HG02678 (cell line): ENCODE results near the gene THAP4.
"Not testable (repeated sequence)": the region's sequence is repeated elsewhere in the genome, so short reads cannot be mapped to it uniquely, and the experiment has no call there.

Experiments
- ATAC-seq: cut with Tn5 transposase; IDR thresholded peaks from one replicate; pipeline ENCODE4 v1.9.1; 2021; ENCODE audit warnings: mild to moderate bottlenecking, moderate library complexity; ENCODE audit not compliant: unreplicated experiment

The THAP4 gene

DNA sequence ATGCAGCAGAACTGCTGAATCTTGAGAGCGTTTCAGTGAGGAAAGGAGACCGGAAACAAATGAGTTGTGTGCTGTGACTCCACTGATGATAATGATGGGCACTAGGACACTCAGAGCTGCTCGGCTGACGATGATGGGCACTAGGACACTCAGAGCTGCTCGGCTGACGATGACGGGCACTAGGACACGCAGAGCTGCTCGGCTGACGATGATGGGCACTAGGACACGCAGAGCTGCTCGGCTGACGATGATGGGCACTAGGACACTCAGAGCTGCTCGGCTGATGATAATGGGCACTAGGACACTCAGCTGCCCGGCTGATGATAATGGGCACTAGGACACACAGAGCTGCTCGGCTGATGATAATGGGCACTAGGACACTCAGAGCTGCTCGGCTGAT, 47.1 kb downstream of the THAP4 start:
- not testable (repeated sequence) for ATAC-seq

DNA sequence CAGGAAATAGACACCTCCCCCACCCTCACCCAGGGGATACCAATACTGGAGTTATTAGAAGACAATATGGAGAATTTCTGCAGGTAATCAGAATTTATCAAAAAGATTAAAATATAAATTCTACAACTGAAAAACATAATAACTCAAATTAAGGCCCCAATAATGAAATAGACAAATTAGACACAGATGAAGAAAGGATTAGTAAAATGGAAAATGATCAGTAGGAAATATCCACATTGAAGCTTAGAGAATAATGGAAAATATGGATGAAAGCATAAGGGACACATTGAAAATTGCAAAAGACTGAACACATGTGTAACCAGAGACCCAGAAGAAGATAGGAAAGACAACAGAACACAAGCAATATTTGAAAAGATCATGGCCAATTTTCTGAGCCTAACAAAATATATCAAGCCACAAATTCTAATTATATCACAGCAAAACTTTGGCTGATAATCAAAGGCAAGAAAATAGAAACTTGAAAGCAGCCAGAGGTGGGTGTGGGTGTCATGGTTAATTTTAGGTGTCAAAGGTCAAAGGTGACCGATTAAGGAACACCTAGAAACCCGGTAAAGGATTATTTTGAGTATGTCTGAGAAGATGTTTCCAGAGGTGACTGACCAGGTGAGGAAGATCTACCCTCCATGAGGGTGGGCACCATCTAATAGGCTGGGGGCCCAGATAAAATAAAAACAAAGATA, 50.2 kb downstream of the THAP4 start:
- no peak for ATAC-seq

DNA sequence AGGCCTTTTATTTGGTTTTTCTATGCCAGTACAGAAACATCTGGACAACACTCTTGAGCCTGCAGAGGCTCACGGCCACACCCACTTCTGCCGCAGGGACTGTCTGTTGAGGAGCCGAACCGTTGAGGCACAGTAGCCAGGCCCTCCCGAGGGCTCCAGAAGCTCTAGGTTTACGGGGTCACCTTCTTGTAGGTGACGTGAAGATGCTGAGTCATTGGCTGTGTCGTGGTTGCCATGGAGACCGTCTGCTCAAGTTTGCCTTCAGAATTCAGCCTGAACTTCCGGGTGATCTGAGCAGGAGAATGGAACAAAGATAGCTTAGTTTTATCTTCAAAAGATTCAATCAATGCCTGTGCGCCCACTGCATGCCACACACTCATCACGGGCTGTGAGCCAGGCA, 52.5 kb downstream of the THAP4 start:
- ATAC-seq = no peak

DNA sequence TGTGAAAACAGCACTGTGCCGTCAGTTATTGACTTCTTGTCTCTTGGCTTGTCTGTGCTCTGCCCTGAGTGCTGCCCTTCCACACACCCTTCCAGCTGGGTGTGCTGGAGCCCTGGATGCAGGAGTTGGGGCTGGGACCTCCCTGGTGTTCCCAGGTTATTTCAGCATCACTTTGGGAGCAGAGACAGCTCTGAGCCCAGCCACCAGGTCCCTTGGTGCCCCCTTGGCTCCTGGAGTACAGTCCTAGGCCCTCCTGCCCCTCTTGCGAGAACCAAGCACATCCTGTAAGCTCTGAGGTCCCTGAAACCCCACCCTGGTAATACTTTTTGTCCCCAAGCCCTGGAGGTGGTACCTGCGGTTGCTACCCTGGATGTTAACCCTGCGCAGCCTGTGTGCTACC, 54.2 kb downstream of the THAP4 start:
- no peak for ATAC-seq

DNA sequence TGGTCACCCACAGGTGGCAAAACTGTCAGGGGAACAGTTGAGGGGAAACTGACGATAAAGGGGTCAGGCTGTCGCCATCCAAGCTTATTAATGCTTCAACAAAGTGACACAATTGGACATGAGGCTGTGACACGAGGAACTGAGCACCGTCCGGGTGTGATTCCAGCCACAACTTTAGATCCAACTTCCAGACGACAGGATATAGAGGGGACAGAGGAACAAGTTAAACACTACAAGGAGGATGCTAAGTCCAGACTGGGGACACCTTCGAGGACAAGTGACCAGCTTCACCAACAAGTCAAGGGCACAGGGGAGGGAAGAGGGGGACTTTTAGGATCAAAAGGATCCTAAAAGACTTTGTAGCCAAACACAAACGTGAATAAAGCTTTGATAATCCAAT, 54.6 kb downstream of the THAP4 start:
- ATAC-seq = no peak

DNA sequence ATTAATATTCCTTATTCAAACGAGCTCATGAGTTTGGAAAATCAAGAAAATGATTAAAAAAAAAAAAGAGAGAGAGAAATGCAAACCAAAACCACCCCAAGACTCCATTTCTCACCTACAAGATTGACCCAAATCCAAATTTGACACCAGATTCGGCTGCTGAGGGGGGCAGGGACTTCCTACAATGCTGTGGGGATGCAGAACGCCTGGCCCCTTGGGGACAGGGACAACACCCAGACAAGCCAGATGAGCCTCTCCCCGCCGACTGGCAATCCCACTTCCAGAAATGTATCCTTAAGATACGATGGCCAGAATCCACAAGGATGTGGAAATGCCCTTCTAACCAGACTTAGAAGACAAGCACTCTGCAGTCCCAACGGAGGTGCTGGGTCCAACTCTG, 57.7 kb downstream of the THAP4 start:
- no peak for ATAC-seq

DNA sequence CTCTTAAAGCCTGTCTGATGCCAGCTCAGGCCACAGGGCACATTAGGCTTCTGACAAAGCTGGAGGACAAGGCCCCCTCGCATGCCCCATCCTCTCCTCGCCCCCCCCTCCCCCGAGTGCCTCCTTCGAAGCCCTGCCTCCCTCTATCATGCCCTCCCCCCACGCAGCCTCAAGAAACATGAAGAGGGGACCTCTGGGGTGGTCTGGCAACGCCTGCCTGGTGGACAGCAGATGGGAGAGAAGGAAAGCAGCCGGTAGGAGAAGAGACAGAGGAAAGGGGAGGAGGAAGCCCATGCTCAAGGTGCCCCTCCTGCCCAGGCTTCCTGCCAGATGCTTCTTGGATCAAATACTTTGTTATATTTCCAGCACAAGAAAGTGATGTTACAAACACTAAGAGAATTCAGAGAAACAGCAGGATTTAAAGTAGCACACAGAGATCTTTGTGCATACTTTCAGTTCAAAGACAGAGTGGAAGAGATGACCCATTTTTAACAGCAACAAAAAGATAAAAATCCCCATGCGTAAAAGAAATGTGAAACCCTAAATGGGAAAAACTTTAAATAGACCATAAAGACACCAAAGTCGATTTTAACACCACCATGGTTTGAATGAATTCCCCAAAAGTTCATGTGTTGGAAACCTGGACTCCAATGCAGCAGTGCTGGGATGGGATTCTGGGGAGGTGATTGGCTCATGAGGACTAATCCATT, 59.4 kb downstream of the THAP4 start:
- no peak for ATAC-seq

DNA sequence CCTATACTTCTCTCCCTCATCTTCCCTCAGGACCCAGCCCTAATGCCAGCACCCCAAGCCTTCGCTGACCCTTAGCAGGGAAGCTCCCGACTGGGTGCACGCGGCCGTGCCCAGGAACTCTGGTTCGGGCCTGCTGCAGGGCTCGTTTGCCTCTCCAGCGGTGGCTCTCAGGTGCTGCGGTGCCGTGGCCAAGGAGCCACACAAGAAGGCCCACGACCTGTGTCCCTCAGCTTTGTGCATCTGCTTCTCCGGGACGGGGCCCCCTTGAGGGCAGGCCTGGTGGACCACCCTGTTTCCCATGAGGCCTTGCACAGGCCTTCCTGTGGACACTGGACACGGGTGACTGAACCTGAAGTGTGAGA, 60.7 kb downstream of the THAP4 start:
- ATAC-seq = no peak

DNA sequence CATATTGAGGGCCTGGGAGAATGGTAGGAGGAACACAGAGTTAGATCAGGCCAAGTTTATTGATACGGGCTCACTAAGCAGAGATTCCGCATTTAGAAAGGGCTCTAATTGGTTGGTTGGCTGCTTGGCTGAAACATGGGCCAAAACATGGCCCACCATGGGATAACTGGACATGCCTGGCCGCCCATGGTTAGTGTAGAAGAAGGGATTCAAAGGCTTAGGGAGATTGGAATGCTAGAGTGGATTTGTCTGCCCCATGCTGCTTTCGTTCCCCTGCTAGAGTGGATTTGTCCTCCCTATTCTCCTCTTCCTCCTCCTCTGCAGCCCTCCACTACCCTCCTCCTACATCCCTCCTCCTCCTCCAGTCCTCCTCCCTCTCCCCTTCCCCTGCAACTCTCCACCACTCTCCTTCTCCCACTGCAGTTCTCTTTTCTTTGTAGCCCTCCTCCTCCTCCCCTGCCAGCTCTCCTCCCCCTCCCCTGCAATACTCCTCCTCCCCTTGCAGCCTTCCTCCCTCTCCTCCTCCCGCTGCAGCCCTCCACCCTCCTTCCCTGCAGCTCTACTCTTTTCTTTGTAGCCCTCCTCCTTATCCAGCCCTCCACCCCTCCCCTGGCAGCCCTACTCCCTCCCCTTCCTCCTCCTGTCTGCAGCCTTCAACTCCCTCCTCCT, 61.2 kb downstream of the THAP4 start:
- no peak for ATAC-seq

DNA sequence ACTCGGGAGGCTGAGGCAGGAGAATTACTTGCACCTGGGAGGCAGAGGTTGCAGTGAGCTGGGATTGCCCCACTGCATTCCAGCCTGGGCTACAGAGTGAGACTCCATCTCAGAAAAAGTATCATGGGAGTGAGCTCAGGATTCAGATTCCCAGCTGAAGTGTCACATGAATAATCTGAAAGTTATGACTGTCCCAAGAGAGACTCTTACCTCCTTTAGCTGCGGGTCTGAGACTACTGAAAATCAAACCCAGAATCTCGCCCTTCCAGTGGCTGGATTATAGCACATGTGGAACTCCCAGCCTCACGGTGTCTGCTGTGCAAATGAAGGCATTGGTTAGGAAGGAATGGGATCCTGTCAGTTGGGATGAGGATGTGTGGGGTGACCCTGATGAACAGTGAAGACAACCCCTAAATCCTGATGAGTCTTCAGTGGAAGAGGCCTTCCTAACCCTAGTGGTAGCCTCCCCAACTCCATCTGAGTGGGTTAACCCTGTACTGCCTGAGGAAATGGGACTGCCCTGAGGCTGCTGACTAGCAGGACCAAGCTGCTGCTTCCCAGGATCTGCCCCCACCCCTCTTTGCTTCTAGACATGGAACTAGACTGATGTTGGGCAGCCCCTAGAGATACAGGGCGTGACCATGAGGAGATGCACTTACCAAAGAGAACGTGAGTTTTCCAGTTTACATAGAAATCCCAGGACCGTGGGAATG, 61.9 kb downstream of the THAP4 start:
- ATAC-seq = no peak

DNA sequence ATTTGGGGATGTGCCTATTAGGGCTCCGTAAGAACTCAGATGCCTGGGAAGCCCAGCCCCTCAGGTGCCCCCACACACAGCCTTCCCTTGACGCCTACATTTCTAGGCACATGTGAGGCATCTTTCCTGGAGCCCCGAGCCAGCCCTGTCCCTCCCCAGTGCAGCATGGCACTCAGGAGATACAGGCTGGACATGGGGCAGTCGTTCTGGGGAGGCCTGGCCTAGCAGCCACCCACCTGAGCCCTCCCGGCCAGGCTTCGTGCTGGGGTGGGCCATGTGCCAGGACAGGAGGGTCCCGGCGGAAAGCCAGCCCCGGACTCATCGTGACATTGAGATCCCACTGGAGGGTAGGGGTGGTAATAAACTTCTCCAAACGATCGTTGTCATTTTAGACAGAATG, 63.2 kb downstream of the THAP4 start:
- no peak for ATAC-seq

DNA sequence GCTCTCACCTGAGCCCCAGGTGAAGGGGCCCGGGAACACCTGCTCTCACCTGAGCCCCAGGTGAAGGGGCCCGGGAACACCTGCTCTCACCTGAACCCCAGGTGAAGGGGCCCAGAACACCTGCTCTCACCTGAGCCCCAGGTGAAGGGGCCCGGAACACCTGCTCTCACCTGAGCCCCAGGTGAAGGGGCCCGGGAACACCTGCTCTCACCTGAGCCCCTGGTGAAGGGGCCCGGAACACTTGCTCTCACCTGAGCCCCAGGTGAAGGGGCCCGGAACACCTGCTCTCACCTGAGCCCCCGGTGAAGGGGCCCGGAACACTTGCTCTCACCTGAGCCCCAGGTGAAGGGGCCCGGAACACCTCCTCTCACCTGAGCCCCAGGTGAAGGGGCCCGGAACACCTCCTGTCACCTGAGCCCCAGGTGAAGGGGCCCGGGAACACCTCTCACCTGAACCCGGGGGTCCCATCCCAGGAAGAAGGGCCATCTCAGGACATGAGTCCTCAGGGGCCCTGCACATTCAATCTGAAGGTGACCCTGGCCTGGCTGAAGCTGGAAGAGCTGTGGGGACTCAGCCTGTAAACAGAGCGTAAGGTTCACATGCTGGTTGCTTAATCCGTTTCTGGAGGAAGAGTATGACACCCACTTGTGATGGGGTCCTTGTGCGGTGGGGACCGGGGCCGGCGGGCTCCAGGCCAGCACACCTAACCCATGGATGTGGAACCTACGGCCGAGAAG, 63.9 kb downstream of the THAP4 start:
- ATAC-seq = not testable (repeated sequence)

DNA sequence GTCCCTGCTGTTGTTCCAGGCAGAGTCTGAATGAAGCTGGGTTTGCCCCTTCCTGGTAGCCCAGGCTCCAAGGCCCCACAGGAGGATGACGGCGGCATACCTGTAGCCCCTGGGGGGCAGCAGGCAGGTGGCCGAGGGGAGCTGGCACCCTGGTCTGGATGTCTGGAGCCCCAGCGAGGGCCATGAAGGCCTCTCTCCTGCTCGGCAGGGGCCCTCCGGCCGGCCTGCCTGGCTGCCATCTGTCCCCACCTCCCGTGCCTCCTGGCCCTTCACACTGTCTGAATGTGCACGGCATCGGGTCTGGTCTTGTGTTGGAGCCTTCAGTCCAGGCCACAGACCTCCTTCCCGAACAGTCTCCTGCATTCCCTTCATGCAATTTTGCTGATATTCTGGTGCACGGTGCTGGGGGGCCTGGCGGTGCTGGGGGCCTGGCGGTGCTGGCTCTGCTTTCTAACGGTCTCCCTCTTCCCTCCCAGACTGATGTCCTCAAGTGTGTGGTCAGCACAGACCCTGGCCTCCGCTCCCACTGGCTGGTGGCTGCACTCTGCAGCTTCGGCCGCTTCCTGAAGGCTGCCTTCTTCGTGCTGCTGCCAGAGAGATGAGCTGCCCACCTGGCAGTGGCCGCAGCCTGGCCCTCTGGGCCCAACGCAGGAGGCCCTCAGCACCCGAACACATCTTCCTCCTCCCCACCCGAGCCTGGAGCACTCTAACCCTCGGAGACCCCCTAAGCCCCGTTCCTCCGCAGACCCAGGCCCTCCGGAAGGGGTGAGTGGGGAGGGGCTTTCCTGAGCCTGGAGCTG, 64.9 kb downstream of the THAP4 start:
- ATAC-seq = no peak

DNA sequence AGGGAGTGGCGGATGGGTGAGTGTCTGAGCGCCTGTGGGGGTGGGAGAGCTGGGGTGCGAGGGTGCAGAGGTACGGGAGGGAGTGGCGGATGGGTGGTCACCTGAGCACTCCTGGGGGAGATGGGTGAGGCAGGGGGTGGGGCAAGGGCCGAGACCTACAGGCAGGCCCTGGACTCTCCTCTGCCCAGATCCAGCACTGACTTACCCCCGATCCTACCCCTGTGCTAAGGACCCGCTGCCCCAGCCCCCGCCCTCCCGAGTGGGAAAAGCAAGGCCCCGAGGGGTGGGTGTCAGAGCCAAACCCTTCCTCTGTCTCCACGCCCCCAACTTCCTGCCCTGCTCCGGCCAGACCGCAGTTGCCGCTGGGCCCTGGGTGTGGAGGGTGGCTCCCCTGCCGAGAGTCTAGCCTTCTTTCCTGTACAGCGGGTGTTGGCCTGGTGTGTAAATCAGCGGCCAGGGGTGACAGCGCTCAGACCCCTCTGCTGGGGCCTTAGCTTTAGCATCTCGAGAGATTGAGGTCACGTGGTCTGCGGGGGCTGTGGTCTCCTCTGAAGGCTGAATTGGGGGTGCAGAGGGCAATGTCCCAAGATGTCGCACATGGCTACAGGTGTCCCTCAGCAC, 65.9 kb downstream of the THAP4 start:
- ATAC-seq = no peak

DNA sequence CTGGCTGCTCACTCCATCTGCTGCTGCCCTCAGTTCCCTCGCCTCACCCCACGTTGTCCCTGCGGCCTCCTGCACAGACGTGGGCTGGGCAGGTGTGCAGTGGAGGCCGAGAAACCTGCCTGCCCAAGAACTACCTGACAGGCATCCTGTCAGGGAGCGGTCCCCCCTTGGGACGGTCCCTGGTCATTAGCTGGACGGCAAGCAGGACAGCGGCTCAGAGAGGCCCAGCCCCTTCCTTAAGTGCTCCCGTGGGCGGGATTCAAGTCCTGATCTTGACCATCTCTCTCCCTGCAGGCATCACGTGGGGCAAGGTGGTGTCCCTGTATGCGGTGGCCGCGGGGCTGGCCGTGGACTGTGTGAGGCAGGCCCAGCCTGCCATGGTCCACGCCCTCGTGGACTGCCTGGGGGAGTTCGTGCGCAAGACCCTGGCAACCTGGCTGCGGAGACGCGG, 67.1 kb downstream of the THAP4 start:
- ATAC-seq = no peak

DNA sequence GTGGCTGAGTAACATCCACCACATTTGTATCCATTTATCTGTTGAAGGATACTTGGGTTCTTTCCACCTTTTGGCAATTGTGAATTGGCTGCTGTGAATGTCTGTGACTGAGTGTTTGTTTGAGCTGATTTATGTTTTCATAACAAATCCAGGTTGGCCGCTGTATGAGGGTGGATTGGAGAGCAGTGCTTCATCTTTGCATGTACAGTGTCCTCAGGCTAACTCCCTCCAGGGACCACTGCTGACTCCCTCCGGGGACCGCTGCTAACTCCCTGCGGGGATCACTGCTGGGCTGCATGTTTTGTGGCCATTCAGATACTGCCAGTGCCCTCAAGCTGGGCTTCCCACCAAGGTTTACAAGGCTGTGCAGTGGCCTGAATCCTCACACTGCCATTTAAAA, 68.2 kb downstream of the THAP4 start:
- ATAC-seq = no peak

DNA sequence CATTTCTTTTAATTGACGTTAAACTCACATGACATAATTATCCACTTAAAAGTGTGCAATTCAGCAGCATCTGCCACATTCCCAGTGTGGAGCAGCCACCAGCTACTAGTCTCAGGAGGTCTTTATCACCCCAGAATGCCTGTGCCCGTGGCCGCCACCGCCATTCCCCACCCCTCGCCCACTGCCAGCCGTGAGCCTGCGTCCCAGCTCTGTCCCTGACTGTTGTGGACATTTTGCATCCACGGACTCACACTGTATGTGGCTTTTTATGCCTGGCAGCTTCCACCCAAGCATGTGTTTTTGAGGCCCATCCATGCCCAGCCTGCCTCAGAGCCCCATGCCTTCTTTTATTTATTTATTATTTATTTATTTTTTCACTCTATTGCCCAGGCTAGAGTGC, 69.2 kb downstream of the THAP4 start:
- ATAC-seq = no peak

DNA sequence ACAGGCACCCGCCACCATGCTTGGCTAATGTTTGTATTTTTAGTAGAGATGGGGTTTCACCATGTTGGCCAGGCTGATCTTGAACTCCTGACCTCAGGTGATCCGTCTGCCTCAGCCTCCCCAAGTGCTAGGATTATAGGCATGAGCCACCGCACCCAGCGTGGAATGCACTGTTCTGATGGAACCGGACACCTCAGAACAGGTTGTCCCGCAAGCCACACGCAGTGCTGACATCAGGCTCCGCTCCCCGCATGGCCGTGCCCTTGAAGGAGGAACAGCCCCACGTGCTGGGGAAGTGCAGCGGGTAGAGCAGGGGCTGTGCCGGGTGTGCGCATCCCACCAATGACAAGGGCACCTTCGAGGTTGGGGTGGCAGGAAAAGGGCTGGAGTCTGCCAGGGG, 69.7 kb downstream of the THAP4 start:
- not testable (repeated sequence) for ATAC-seq

DNA sequence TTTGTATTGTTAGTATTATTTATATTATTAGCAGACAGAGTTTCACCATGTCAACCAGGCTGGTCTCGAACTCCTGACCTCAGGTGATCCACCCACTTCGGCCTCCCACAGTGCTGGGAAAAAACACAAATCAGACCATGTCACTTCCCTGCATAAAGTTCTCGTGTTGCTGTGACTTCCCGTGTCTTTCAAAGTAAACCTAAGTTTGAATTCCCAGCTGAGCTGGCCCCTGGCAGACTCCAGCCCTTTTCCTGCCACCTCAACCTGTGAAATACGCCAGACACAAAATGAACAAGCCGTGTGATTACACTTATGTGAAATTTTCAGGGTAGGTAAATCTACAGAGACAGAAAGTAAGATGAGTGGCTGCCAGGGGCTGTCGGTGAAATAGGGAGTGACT, 70.5 kb downstream of the THAP4 start:
- ATAC-seq = no peak

DNA sequence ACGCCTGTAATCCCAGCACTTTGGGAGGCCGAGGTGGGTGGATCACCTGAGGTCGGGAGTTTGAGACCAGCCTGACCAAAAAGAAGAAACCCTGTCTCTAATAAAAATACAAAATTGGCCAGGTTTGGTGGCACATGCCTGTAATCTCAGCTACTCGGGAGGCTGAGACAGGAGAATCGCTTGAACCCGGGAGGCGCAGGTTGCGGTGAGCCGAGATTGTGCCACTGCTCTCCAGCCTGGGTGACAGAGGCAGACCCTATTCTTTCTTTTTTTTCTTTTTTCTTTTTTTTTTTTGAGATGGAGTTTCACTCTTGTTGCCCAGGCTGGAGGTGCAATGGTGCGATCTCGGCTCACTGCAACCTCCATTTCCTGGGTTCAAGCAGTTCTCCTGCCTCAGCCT, 70.9 kb downstream of the THAP4 start:
- not testable (repeated sequence) for ATAC-seq
